ENCODE measurements around the gene FITM1. TPM values are rescaled to one million over a fixed set of nuclear protein-coding genes. Genes with fewer than 3 reads are reported as not detected.

Gene FITM1
- total RNA-seq, 2 donors from 2014 or later = 0.85 to 1.5 TPM

Small RNA genes lying within 50 kb of the gene (microRNA-seq; reads per million reads assigned to microRNA genes)
- gene MIR7703 = not detected

Other genes starting within 250 kb of the FITM1 start
- 10 to 100 TPM; 34.0 to 74.4 TPM for gene DHRS4, start 176.9 kb upstream of the FITM1 start, total RNA-seq
- gene DHRS4L2, start 141.7 kb upstream of the FITM1 start, total RNA-seq = 10 to 100 TPM; 32.5 to 43.8 TPM
- gene CARMIL3, start 78.7 kb upstream of the FITM1 start, total RNA-seq = 1 to 10 TPM in 1 of 2 donors, under 1 TPM in 1; 0.29 to 2.1 TPM
- gene CPNE6, start 59.1 kb upstream of the FITM1 start, total RNA-seq = under 1 TPM in 1 of 2 donors, not detected in 1; 0.45 TPM
- gene PCK2, start 36.3 kb upstream of the FITM1 start, total RNA-seq = 100 to 1,000 TPM; 133 to 173 TPM
- 100 to 1,000 TPM in 1 of 2 donors, 10 to 100 TPM in 1; 89.2 to 106 TPM for gene DCAF11, start 15.9 kb upstream of the FITM1 start, total RNA-seq
- gene NRL, start 15.7 kb upstream of the FITM1 start, total RNA-seq = 1 to 10 TPM in 1 of 2 donors, under 1 TPM in 1; 0.88 to 2.7 TPM
- gene PSME1, start 5.5 kb downstream of the FITM1 start, total RNA-seq = 100 to 1,000 TPM; 199 to 235 TPM
- gene EMC9, start 10.9 kb downstream of the FITM1 start, total RNA-seq = 10 to 100 TPM; 21.1 to 49.6 TPM
- gene PSME2, start 16.0 kb downstream of the FITM1 start, total RNA-seq = 100 to 1,000 TPM; 151 to 320 TPM
- 10 to 100 TPM; 36.1 to 70.4 TPM for gene RNF31, start 16.8 kb downstream of the FITM1 start, total RNA-seq
- gene IRF9, start 30.6 kb downstream of the FITM1 start, total RNA-seq = 10 to 100 TPM; 54.4 to 57.5 TPM
- gene REC8, start 41.4 kb downstream of the FITM1 start, total RNA-seq = 1 to 10 TPM; 5.1 TPM
- 10 to 100 TPM; 19.3 to 78.2 TPM for gene IPO4, start 58.2 kb downstream of the FITM1 start, total RNA-seq
- gene TM9SF1, start 64.8 kb downstream of the FITM1 start, total RNA-seq = 10 to 100 TPM; 58.8 to 65.6 TPM
- gene TSSK4, start 75.0 kb downstream of the FITM1 start, total RNA-seq = under 1 TPM; 0.19 to 0.49 TPM
- 10 to 100 TPM; 47.8 to 48.0 TPM for gene CHMP4A, start 82.8 kb downstream of the FITM1 start, total RNA-seq
- gene MDP1, start 85.4 kb downstream of the FITM1 start, total RNA-seq = 10 to 100 TPM in 1 of 2 donors, 1 to 10 TPM in 1; 8.2 to 10.9 TPM
- gene NEDD8, start 101.7 kb downstream of the FITM1 start, total RNA-seq = 100 to 1,000 TPM; 126 to 150 TPM
- gene GMPR2, start 102.3 kb downstream of the FITM1 start, total RNA-seq = 10 to 100 TPM; 57.9 to 68.1 TPM
- 10 to 100 TPM; 45.5 to 45.7 TPM for gene TINF2, start 112.0 kb downstream of the FITM1 start, total RNA-seq
- gene TGM1, start 132.5 kb downstream of the FITM1 start, total RNA-seq = 1 to 10 TPM in 1 of 2 donors, under 1 TPM in 1; 0.40 to 3.9 TPM
- 10 to 100 TPM; 37.3 to 38.3 TPM for gene RABGGTA, start 140.9 kb downstream of the FITM1 start, total RNA-seq
- 10 to 100 TPM; 38.0 to 42.4 TPM for gene DHRS1, start 169.1 kb downstream of the FITM1 start, total RNA-seq
- gene NOP9, start 169.2 kb downstream of the FITM1 start, total RNA-seq = 10 to 100 TPM; 23.8 to 49.8 TPM
- gene CIDEB, start 177.3 kb downstream of the FITM1 start, total RNA-seq = 10 to 100 TPM in 1 of 2 donors, 1 to 10 TPM in 1; 7.7 to 12.9 TPM
- 1 to 10 TPM; 2.7 to 7.8 TPM for gene LTB4R2, start 179.5 kb downstream of the FITM1 start, total RNA-seq
- 1 to 10 TPM; 1.5 to 4.0 TPM for gene LTB4R, start 180.8 kb downstream of the FITM1 start, total RNA-seq
- 10 to 100 TPM in 1 of 2 donors, 1 to 10 TPM in 1; 6.7 to 10.2 TPM for gene ADCY4, start 204.4 kb downstream of the FITM1 start, total RNA-seq
- 10 to 100 TPM; 30.1 to 38.2 TPM for gene RIPK3, start 209.3 kb downstream of the FITM1 start, total RNA-seq
- 10 to 100 TPM; 11.2 to 24.0 TPM for gene NFATC4, start 237.5 kb downstream of the FITM1 start, total RNA-seq

All from colonic mucosa (tissue), 2 donors.